Transverse colon (tissue), 4 donors: ENCODE measurements around the gene COLEC12. TPM values are rescaled to one million over a fixed set of nuclear protein-coding genes. Genes with fewer than 3 reads are reported as not detected.

ENCODE experiments used
- DNase-seq: peaks from one replicate; pipeline ENCODE4 v3.0.0-alpha.2; 2019
- H3K27ac ChIP-seq, 4 donors: fragments of 200-600 bp; sonication (generic); 2 replicates each; pipeline ENCODE4 v1.5.1; 2016 to 2018; ENCODE audit warnings: inconsistent platforms in 4 of 4
- H3K27me3 ChIP-seq: fragments of 200-600 bp; sonication (generic); 2 replicates; pipeline ENCODE4 v1.5.1; 2017; ENCODE audit warnings: inconsistent platforms
- H3K36me3 ChIP-seq, 4 donors: fragments of 200-600 bp; sonication (generic); 2 replicates each; pipeline ENCODE4 v1.5.1; 2017 to 2019; ENCODE audit warnings: inconsistent platforms in 4 of 4
- H3K4me1 ChIP-seq, 4 donors: fragments of 200-600 bp; sonication (generic); 2 replicates each; pipeline ENCODE4 v1.5.1; 2017 to 2020; ENCODE audit warnings: inconsistent platforms in 4 of 4
- H3K4me3 ChIP-seq, 4 donors: fragments of 200-600 bp; sonication (generic); 1 replicate in 1 of 4; 2 replicates in 3 of 4; pipeline versions ENCODE4 v1.5.1 to v1.6.1; 2017 to 2019; ENCODE audit warnings: inconsistent platforms in 4 of 4
- H3K9me3 ChIP-seq, 2 donors: fragments of 200-600 bp; sonication (generic); 2 replicates each; pipeline ENCODE4 v1.5.1; 2017 to 2019; ENCODE audit warnings: inconsistent platforms in 2 of 2
- CTCF ChIP-seq, 5 experiments: fragments of 200-600 bp in 3 of 5; fragments of 450-650 bp in 2 of 5; sonication (generic) in 3 of 5; IDR thresholded peaks; 1 replicate in 2 of 5; 2 replicates in 3 of 5; pipeline ENCODE4 v1.5.1; 2016 to 2017; ENCODE audit warnings: antibody characterized with exemption in 5 of 5, inconsistent platforms in 3 of 5, mild to moderate bottlenecking in 2 of 5, moderate library complexity in 1 of 5
- EP300 ChIP-seq: sonication (generic); formaldehyde crosslinking; IDR thresholded peaks from one replicate; pipeline ENCODE4 v1.6.1; 2017; ENCODE audit warnings: antibody characterized with exemption, low read depth
- POLR2A ChIP-seq: fragments of 450-650 bp; IDR thresholded peaks from one replicate; pipeline ENCODE4 v1.6.1; 2016; ENCODE audit warnings: antibody characterized with exemption, mild to moderate bottlenecking, moderate library complexity
- POLR2AphosphoS5 ChIP-seq, 3 donors: sonication (generic); formaldehyde crosslinking; IDR thresholded peaks; one replicate each; pipeline ENCODE4 v1.6.1; 2016; ENCODE audit warnings: antibody characterized with exemption in 3 of 3
- WGBS, 2 donors: methylation state at CpG; one replicate each; pipeline ENCODE4 v1.1.5; 2018; ENCODE audit warnings: low coverage in 1 of 2; 5-methylcytosine and 5-hydroxymethylcytosine counted together
- in situ Hi-C, 4 donors: fragments of 200-750 bp; cut with MboI; loops; one replicate each; pipeline versions ENCODE4 v1.15.0 to v1.15.1; 2017; ENCODE audit warnings: low sequenced_read_pairs in 3 of 4, low pct_ligation_motif_present in 1 of 4, low pct_unique_long_range_greater_than_20kb in 1 of 4
- intact Hi-C: fragments of 100-400 bp; cut with DNase I; formaldehyde crosslinking; loops from one replicate; pipeline ENCODE4 v1.15.1; 2023; ENCODE audit warnings: low total_unique reads
- total RNA-seq, 4 donors: library from RNA; depleted of rRNA; stranded (reverse); fragments of >200 nt; gene quantifications; one replicate each; pipeline ENCODE4 v1.1.0, GENCODE V29; 2016

COLEC12 gene
- total RNA-seq, 4 donors from 2014 or later: 1.4 to 7.8 (median 2.8) TPM

- Histone ChIP-seq H3K4me3 (no peak overlapping the region), H3K36me3 (no peaks in the 10 kb centered on the region), H3K4me1 (no peaks in the 10 kb centered on the region), H3K27me3 (no peaks in the 10 kb centered on the region), H3K27ac (no peak overlapping the region), H3K9me3 (no peaks in the 10 kb centered on the region)
- intact Hi-C loops: no loop called here
- in situ Hi-C loops: no loop called here
- TF ChIP-seq POLR2A (no peak), CTCF (IDR thresholded peaks at IDR 0.05) (no peak)
- WGBS, 2 donors: 71 to 78% methylated on average over 7 of the region's 7 CpGs
- DNase-seq: no peak
Observed at GRCh38 chr18:306608-307255, 193.8 kb downstream of the COLEC12 start.

- no peaks in the 10 kb centered on the region for H3K4me1 ChIP-seq
- DNase-seq: no peak
- in situ Hi-C loops: no loop called here
- no peak for TF ChIP-seq CTCF (IDR thresholded peaks at IDR 0.05)
- TF ChIP-seq POLR2AphosphoS5 (IDR thresholded peaks at IDR 0.05): no peak
- no peak for TF ChIP-seq POLR2A
- no peak for TF ChIP-seq EP300
- WGBS, 2 donors: 73 to 80% methylated on average over 1 to 6 of the region's 6 CpGs
- H3K4me3 ChIP-seq: no peak overlapping the region
- no peaks in the 10 kb centered on the region for H3K9me3 ChIP-seq
- no peaks in the 10 kb centered on the region for H3K36me3 ChIP-seq
- H3K27me3 ChIP-seq: no peaks in the 10 kb centered on the region
- no peak overlapping the region for H3K27ac ChIP-seq
- intact Hi-C loops: no loop called here
Observed at GRCh38 chr18:305003-305501, 195.4 kb downstream of the COLEC12 start.

GRCh38 chr18:303607-304006, 196.9 kb downstream of the COLEC12 start:
- Histone ChIP-seq H3K36me3 (no peaks in the 10 kb centered on the region), H3K27ac (no peak overlapping the region), H3K27me3 (no peaks in the 10 kb centered on the region), H3K4me3 (no peak overlapping the region), H3K9me3 (no peaks in the 10 kb centered on the region), H3K4me1 (no peaks in the 10 kb centered on the region)
- WGBS, 2 donors: 86 to 93% methylated on average over 2 of the region's 2 CpGs
- TF ChIP-seq POLR2AphosphoS5 (IDR thresholded peaks at IDR 0.05) (no peak), CTCF (IDR thresholded peaks at IDR 0.05) (no peak), EP300 (no peak), POLR2A (no peak)
- intact Hi-C loops (no loop called here), in situ Hi-C loops (no loop called here)
- DNase-seq: no peak

GRCh38 chr18:303011-303410, 197.5 kb downstream of the COLEC12 start:
- intact Hi-C loops: no loop called here
- WGBS, 2 donors: 17 to 97% methylated on average over 1 of the region's 1 CpG
- TF ChIP-seq POLR2AphosphoS5 (IDR thresholded peaks at IDR 0.05) (no peak), POLR2A (no peak), EP300 (no peak), CTCF (IDR thresholded peaks at IDR 0.05) (no peak)
- Histone ChIP-seq H3K9me3 (no peaks in the 10 kb centered on the region), H3K4me1 (no peaks in the 10 kb centered on the region), H3K27ac (no peak overlapping the region), H3K27me3 (no peaks in the 10 kb centered on the region), H3K36me3 (no peaks in the 10 kb centered on the region), H3K4me3 (no peak overlapping the region)
- in situ Hi-C loops: no loop called here
- no peak for DNase-seq
